Measurements from ENCODE around the gene RIPK3.
"Not testable (repeated sequence)": the region's sequence is repeated elsewhere in the genome, so short reads cannot be mapped to it uniquely, and the experiment has no call there.

RIPK3 gene

DNA sequence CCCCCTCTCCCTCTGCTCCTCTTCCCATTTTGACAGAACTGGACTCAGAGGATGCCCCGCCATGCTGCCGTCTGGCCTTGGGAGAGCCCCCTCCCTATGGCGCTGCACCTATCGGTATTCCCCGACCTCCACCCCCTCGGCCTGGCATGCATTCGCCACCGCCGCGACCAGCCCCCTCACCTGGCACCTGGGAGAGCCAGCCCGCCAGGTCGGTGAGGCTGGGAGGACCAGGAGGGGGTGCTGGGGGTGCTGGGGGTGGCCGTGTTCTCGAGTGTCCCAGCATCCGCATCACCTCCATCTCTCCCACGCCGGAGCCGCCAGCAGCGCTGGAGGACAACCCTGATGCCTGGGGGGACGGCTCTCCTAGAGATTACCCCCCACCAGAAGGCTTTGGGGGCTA is 29.7 kb upstream of the RIPK3 start:
- DNase-seq = no peak

DNA sequence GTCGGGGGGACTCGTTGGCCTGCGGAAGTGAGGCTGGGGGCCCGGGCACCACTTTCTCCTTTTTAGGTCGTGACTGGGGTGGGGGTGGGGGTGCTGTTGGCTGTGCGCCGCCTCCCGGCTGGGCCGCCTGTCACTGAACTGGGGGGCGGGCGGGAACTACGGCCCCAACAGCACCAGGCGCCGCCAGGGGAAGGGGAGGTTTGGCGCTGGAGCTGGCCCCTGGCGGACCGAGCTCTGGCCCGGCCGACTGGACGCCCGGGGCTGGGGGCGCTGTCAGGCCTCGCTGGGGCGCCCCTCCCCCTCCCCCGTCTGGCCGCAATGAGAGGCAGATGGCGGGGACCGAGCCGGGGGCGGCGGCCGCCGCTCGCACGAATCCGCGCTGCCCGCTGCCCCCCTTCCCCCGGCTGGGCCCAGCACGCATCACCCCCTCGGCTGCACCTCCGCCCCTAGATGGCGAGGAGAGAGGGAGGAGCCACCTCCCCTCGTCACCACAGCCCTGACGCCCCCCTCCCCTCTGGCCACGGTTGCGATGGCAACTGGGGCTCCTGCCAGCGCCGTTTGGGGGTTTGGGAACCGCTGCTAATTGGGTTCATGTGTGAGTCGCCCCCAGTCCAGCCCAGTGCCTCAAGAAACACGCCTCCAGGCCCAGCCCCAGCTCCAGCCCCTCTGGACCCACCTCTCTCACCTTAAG is 28.9 kb upstream of the RIPK3 start:
- DNase-seq = peak; percentile 76

DNA sequence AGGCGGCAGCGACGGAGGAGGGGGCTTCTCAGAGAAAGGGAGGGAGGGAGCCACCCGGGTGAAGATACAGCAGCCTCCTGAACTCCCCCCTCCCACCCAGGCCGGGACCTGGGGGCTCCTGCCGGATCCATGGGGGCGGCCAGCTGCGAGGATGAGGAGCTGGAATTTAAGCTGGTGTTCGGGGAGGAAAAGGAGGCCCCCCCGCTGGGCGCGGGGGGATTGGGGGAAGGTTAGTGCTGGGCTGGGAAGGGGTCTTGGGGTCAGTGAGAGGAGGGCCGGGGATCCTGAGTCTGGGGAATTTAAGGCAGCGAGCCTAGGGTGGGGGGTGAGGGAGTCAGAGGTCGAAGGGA is 28.4 kb upstream of the RIPK3 start:
- DNase-seq = no peak

DNA sequence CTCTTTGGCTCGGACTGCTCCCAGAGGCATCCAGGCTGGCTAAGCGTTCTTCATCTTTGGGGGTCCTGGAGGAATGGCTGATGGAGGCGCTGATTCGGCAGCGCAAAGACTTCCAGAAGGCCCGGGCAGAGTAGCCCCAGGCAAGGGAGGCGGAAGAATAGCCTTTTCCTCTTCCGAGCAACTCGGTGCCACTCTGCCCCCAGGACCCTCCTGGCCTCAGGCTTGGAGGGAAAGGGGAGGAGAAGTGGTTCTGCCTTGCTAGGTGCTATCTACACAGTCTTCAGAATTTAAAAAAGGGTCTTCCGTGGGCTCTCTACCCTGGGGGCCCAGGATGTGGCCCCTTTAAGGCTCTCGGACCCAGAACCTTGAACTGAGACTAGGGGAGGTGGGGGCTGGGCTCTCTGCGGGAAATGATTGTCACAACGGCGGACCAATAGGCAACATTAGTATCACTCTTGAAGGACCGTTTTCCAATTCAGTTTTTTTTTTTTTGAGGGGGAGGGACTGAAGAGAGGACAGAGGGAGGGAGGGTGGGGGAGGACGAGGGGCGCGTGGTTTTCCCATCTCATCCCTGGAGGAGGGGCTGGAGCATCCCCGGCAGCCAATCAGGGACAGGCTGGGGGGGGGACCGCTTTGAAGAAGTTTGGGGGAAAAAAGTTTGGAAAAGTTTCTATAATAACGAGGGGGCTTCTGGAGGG is 27.9 kb upstream of the RIPK3 start, which contains the start of gene NFATC4:
Gene NFATC4, plus strand, starts transcription at position 671 of the 698 bp plus-strand sequence. CDS start 157 bp downstream, outside the sequence.
- peak; percentile 98 for DNase-seq

DNA sequence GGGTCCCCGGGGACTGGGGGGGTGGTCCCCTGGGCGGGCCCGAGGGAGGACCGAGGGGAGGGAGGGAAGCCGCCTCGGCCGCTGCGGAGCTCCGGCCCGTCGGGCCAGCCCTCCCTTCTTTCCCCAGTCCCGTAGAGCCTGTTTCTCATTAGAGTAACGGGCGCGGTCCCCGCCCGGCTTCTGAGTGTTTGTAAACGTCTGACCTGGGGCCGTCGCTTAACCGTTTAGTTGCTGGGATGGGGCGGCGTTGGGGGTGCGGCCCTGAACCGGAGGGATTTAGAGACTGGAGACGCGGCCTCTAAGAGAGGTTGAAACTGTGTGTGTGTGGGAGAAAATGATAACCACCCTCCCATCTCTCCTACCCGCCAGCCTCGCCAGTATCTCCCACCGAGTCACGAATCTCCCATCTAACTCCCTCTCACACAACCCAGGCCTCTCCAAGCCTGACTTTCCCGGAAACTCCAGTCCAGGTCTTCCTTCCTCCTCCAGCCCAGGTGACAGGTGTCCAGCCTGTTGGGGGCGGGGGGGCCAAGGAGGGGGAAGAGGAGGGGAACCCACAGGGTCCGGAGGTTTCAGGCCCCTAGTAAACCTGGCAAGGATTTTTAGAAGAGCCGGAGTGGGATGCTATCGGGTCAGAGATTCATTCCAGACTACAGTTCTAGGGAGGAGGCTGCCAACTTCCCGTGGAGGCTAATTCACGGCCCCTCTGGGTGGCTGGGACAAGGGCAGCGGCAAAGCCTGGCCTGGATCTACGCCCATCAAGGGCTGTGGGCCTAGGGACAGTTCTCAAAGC is 27.1 kb upstream of the RIPK3 start:
- DNase-seq = peak; percentile 97

DNA sequence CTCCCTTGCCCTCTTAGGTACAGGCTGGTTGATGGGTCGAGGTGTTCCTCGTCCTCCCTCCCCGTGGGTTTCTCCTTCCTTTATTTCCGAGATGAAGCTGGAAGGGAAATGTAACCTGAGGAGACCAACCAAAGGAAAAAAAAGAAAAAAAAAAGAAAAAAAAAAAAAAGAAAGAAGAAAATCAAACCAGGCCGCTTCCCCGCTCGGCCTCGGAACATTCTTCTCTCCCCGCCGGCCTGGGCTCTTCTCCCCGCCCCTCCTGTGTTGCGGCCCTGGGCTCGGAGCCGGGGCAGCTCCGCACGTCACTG is 26.6 kb upstream of the RIPK3 start:
- no peak for DNase-seq

DNA sequence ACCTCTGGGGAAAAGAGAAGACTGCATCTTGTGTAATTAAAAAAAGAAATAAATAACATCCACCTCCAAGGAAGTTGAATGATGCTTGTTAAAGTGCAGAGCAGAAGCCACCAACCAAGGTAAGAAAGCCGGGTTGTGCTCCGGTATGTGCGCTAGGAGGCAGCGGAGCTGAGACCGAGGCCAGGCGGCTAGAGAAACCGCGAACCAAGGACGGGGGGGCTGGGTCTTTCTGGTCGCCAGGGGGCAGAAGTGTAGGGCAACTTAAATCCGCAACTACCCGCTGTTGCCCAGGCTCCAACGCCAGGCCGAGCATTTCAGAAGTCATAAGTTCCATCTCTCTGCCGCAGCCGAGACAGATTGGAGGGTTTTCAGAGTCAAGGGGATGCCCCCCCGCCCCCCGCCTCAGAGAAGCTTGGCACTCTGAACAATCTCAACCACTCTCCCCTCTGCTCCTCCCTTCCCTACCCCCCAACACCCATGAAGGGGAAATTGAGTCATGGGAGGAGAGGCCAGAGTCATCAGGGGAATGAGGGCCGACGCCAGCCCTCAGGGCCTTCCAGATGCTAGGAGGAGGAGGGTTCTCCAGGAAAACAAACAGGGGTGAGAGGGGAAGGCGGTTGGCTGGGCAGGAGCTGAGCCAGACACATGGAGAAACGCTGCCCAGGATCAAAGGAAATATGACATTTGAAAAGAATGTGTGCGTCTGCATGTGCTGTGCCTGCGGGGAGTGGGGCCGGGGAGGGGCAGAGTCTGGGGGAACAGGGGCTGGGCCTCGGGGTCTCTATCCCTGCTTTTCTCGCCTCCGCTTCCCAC is 26.0 kb upstream of the RIPK3 start:
- peak; percentile 95 for DNase-seq

DNA sequence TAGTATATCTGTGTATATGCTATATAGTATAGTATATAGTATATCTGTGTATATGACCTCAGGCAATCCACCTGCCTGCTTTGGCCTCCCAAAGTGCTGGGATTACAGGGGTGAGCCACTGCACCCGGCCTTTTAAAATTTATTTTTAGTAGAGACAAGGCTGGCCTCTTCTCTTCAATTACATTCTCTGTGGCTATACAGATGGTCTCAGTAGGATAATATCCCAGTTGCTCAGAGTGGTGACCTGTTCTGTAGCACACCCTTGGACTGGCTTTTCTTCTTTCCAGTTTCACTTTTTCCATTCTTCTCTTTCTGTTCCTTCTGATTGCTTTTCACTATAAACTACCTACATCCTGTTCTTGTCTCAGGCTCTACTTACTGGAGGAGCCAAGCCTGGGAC is 25.1 kb upstream of the RIPK3 start:
- DNase-seq = no peak

DNA sequence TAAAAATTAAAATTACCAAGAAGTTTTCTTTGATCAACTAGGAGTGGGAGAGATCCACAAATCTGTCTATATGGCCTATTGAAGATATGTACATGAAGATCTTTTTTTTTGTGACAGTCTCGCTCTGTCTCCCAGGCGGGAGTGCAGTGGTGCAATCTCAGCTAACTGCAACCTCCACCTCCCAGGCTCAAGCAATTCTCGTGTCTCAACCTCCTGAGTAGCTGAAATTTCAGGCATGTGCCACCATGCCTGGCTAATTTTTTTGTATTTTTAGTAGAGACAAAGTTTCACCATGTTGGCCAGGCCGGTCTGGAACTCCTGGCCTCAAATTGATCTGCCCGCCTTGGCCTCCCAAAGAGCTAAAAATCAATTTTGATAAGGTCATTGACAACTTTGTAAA is 23.6 kb upstream of the RIPK3 start:
- no peak for DNase-seq

DNA sequence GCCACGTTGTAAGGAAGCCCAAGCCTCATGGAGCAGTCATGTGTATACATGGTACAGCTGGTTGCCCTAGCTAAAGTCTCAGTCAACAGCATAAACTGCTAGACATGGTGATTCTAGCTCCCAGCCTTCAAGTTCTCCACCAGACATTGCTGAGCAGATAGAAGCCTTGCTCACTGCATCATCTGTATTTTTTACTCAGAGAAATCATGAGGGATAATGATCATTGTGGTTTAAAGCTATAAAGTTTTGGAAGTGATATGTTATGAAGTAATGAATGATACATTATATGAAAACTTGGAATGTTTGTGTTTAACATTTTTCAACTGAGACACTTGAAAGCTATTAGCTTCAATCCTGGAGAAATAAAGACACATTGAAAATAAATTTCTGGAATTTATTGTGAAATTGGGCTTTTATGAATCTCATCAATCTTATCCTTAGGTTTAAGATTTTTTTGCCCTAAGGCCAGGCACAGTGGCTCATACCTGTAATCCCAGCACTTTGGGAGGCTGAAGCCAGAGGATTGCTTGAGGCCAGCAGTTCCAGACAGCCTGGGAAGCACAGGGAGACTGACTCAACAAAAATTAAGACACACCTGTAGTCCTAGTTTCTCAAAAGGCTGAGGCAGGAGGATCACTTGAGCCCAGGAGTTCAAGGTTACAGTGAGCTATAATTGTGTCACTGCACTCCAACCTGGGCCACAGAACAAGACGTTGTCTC is 22.6 kb upstream of the RIPK3 start:
- DNase-seq = no peak

DNA sequence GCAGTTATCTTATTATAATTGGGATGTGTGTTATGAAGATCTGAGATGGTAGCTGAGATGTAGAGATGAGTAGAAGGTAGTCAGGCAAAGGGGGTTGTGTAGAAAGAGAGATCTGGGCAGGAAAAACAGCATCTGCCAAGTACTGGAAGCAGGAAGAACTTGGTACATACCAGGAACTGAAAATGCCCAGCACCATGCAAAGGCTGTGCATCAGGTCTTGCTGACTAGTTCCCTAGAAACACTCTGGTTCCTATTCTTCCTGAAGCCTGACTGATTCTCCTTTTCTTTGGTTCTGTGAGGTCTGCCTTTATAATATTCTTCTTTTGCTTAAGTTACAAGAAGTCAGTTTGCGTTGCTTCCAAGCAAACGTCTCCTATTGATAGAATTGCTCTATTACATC is 21.5 kb upstream of the RIPK3 start:
- no peak for DNase-seq

DNA sequence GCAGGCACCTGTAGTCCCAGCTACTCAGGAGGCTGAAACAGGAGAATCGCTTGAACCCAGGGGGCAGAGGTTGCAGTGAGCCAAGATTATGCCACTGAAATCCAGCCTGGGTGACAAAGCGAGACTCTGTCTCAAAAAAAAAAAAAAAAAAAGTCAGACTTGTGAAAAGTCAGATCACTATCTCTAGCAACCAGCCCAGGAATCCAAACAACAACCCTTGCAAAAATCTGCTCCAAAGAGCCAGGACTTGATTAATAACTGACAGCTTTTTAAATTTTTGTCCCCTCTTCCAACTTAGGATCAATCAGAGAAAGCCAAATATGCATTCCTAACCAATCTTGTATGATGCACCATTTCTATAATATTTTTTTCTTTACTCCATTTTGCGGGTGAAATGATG is 20.5 kb upstream of the RIPK3 start:
- DNase-seq = no peak

DNA sequence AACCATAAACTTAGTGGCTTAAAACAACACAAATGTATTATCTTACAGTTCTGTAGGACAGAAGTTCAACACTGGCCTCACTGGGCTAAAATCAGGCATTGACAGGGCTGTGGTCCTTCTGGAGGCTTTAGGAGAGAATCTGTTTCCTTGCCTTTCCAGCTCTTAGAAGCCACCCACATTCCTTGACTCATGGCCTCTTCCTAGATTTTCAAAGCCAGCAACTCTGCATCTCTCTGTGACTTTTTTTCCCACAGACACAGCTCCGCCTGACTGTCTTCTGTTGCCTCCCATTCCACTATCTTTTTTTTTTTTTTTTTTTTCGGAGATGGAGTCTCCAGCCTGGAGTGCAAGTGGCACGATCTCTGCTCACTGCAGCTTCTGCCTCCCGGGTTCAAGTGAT is 16.4 kb upstream of the RIPK3 start:
- DNase-seq = no peak

DNA sequence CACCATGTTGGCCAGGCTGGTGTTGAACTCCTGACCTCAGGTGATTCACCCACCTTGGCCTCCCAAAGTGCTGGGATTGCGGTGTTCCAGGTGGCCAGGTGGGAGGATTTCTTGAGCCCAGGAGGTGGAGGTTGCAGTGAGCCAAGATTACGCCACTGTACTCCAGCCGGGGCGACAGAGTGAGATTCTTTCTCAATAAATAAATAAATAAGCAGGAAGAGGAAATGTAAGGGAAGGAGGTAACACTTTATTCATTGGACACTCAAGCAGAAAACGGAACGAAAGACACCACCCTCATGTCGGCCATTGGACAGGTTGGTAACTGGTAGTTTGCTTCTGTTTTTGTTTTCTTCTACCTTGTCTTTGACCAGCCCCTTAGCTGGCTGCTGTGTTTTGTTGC is 15.2 kb upstream of the RIPK3 start:
- DNase-seq = no peak

DNA sequence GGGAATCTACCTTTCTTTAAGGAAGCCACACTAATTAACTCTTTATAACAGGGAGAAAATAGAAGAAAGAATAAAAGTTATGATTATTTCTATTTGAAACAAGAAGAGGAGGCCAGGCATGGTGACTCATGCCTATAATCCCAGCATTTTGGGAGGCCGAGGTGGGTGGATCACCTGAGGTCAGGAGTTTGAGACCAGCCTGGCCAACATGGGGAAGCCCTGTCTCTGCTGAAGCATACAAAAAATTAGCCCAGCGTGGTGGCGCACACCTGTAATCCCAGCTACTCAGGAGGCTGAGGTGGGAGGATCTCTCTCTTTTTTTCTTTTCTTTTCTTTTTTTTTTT is 14.7 kb upstream of the RIPK3 start:
- DNase-seq = not testable (repeated sequence)

DNA sequence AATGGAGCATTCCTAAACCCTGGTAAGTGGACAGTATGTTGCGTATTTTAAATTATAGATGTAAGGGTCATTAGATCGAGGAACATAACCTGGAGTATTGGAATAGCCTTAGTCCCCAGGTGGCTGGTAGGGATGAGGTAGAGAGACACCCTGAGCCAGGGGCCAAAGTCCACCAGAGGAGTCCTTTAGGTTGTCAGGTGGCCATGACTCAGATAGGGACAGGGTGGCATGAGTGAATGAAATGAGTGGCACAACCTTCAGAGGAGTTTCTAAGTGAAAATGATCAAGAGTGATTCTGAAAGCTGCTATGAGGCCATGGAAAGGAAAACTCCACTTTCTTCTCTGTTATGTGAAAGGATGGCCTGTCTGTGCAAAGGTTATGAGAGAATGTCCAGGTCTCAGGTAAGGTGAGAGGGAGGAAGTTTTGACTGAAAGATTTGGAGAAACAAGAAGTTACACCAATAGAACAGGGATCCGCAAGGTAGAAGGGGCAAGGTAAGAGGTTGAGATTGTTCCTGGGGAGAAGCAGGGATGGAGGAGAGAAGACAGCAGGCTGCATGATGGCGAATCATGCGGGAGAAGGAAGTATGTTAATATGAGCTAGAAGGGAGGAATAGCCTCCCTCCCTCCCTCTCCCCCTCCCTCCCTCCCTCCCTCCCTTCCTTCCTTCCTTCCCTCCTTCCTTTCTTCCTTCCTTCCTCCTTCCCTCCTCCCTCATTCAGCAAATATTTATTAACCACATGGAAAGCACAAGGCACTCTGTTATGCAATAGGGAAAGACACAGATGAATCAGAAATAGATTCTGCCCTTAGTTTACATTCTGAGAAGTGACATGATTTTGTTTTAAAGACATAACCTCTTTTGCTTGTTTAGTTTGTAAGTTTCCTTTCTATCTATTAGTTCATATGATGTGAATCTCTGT is 14.0 kb upstream of the RIPK3 start:
- DNase-seq = no peak

DNA sequence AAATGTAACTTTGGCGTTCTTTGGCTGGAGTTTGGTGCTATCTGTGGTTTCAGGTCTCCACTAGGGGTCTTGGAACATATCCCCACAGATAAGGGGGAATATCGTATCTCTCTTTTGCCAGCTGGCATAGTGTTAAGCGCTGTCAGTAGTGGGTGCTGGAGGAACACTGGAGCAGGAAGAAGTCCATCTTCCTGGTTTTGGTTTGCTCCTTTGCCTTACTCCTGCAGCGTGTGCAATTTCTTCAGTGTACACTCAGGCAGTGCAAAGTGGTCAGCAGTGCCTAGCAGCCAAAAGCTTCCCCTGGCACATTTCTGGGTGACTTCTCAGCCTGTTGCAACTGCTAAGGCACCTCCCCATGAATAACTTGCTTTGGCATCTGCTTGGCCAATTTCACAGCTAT is 11.7 kb upstream of the RIPK3 start:
- no peak for DNase-seq

DNA sequence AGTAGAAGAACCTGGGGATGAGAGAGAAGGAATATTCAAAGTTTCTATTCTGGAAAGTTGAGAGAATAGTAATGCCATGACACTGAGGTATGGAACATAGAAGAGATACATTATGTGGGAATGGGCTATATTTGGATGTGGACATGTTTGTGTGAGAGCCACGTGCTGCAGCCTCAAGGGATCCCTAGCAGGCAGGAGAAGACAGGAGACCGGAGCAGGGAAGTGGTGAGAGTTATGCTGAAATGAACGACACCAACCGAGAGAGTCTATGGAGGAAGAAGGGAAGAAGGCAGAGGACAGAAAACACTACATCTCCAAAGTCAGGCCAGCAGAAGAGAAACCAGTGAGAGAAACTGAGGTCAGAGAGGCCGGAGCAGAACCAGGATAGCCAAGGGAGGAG is 10.0 kb upstream of the RIPK3 start:
- no peak for DNase-seq

DNA sequence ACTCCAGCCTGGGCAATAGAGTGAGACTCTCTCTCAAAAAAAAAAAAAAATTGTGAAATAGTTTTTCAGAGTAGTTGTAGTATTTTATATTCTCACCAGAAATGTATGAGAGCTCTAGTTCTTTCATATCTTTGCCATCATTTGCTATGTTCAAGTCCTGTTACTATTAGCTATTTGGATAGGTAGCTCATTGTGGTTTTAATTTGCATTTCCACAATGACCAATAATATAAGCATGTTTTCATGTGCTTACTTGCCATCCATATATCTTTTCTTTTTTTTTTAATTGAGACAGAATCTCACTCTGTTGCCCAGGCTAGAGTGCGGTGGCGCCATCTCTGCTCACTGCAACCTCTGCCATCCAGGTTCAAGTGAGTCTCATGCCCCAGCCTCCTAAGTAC is 8.4 kb upstream of the RIPK3 start:
- no peak for DNase-seq

DNA sequence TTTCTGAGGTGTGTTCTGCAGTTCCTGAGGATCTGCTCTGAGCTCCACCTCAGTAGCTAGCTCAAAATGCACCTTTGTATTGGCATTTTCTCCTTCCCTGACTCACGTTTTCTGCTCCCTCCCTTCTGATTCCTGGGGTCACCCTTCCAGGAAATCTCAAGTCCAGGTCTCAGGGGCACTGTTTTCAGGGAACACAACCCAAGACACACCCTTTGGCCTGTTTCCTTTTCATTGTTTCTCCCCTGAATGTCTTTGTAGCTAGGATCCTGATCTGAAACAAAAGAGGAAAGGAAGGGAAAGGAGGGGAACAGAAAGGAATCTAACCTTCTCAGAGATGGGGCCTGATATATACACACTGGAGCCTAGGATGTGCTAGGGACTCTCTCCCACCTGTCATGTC is 7.3 kb upstream of the RIPK3 start:
- DNase-seq = no peak

DNA sequence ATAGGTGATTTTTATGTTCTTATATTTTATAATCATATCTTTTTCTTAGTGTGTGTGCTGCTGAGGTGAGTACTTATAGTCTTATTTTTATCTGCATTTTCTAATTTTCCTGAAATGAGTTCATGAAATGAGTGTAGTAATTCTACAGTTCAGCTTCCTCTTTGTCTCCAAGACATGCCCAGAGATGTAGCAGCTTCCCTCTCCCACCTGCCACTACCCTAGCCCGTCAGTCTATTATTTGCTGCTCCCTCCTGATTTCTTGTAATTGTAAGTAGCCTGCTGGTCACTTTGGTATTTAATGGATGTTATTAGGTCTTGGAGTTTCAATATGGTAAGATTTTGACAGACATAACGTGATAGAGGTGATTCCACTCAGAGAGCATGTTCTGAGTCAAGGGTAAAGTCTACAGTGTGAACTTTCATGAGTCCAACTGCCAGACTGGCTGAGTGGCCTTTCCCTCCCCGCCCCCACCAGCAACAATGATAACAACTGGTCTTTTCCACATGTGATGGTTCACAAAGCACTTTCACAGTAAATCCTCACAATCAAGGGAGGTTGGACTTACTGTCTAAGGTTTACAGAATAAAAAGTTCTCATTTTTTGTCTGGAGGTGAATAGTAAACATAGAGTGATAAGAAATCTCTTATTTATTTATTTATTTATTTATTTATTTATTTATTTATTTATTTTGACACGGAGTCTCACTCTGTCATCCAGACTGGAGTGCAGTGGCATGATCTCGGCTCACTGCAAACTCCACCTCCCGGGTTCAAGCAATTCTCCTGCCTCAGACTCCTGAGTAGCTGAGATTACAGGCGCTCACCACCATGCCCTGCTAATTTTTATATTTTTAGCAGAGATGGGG is 4.2 kb upstream of the RIPK3 start:
- no peak for DNase-seq

Measured in NCI-H1694 (cell line).